Right lobe of liver (tissue), 4 donors: ENCODE measurements around the gene SLC29A1.

ENCODE experiments used
- POLR2A ChIP-seq: fragments of 450-650 bp; IDR thresholded peaks from one replicate; pipeline ENCODE4 v1.6.1; 2017; ENCODE audit warnings: antibody characterized with exemption, mild to moderate bottlenecking
- TF ChIP-seq, protein P1 (sequence below), 4 donors: fragments of 200-600 bp in 3 of 4; fragments of 450-650 bp in 1 of 4; IDR thresholded peaks; one replicate each; pipeline versions ENCODE4 v1.5.1 to v1.8.0; 2016 to 2022; ENCODE audit warnings: antibody characterized with exemption in 4 of 4, mild to moderate bottlenecking in 2 of 4
- donor health status: DM: no; HTN: no; CAD: no.
- donor health status: DM: no; HTN: no; CAD: no.
- donor health status: DM: no; HTN: yes; CAD: no.

DNA sequence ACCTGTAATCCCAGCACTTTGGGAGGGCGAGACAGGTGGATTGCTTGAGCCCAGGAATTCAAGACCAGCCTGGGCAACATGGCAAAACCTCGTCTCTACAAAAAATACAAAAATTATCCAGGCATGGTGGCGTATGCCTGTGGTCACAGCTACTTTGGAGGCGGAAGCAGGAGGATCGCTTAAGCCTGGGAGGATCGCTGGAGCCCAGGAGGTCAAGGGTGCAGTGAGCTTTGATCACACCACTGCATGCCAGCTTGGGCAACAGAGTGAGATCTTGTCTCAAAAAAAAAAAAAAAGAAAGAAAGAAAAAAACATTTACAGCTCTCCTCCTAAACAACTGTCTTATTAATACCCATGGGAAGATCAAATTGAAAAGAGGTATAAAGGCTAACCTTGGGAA, 15.4 kb upstream of the SLC29A1 start:
- TF ChIP-seq, protein P1, sequence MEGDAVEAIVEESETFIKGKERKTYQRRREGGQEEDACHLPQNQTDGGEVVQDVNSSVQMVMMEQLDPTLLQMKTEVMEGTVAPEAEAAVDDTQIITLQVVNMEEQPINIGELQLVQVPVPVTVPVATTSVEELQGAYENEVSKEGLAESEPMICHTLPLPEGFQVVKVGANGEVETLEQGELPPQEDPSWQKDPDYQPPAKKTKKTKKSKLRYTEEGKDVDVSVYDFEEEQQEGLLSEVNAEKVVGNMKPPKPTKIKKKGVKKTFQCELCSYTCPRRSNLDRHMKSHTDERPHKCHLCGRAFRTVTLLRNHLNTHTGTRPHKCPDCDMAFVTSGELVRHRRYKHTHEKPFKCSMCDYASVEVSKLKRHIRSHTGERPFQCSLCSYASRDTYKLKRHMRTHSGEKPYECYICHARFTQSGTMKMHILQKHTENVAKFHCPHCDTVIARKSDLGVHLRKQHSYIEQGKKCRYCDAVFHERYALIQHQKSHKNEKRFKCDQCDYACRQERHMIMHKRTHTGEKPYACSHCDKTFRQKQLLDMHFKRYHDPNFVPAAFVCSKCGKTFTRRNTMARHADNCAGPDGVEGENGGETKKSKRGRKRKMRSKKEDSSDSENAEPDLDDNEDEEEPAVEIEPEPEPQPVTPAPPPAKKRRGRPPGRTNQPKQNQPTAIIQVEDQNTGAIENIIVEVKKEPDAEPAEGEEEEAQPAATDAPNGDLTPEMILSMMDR (IDR thresholded peaks at IDR 0.05) = no peak
- TF ChIP-seq POLR2A = no peak
